HepG2 (cell line): ENCODE measurements around the gene PLRG1. TPM values are rescaled to one million over a fixed set of nuclear protein-coding genes. Genes with fewer than 3 reads are reported as not detected.

Source experiments
- ATAC-seq: fragments of 200-7000 bp; cut with Tn5 transposase; 3 replicates; pipeline ENCODE4 v1.9.1; 2020; ENCODE audit warnings: mild to moderate bottlenecking, moderate library complexity
- BruUV-seq: library from RNA; stranded (reverse); fragments of 400-500 nt; replicated peaks from 2 replicates; lab custom pipeline; 2021; lab: Mats Ljungman, UMichigan
- CTCF ChIA-PET: fragments of 300-600 bp; formaldehyde crosslinking; extraction: SDS; loops from one replicate; lab custom pipeline; 2021; ENCODE audit warnings: low total read pairs, inconsistent platforms, low intra/inter-chr PET ratio; lab: Yijun Ruan, JAX
- POLR2A ChIA-PET: fragments of 350-600 bp; sonication (Branson Sonifier 250); formaldehyde crosslinking; loops from one replicate; lab custom pipeline; 2020; ENCODE audit warnings: antibody characterized with exemption, inconsistent platforms; lab: Yijun Ruan, JAX
- DNase-seq: peaks from one replicate; pipeline ENCODE4 v3.0.0-alpha.2; 2015; ENCODE audit warnings: low spot score
- FAIRE-seq: peaks from 3 replicates; lab custom pipeline; 2011; peaks lifted over from hg19 to GRCh38; lab: Jason Lieb, UNC
- H2AFZ ChIP-seq: one replicate; pipeline ENCODE4 v1.6.1; 2011; ENCODE audit warnings: low read length, inconsistent platforms
- H3K27ac ChIP-seq: fragments of 300-600 bp; 3 replicates; pipeline ENCODE4 v1.8.0; 2011; ENCODE audit warnings: mixed run types, mild to moderate bottlenecking, mixed read lengths, low read length, inconsistent platforms; ENCODE audit not compliant: insufficient read depth; ENCODE audit errors: extremely low read length
- H3K27me3 ChIP-seq, 2 experiments: fragments of 200-600 bp in 1 of 2; 2 replicates in 1 of 2; 3 replicates in 1 of 2; pipeline versions ENCODE4 v1.6.0 to v1.8.0; 2011; ENCODE audit warnings: low read length in 2 of 2, mild to moderate bottlenecking in 2 of 2, moderate library complexity in 2 of 2, inconsistent platforms in 1 of 2; ENCODE audit not compliant: insufficient read depth in 2 of 2, control insufficient read depth in 1 of 2
- H3K36me3 ChIP-seq, 2 experiments: fragments of 200-600 bp in 1 of 2; replicated peaks in 1 of 2; 2 replicates in 1 of 2; 3 replicates in 1 of 2; pipeline versions ENCODE4 v1.5.1 to v1.8.0; 2011; ENCODE audit warnings: low read length in 2 of 2, inconsistent platforms in 1 of 2; ENCODE audit not compliant: insufficient read depth in 2 of 2, control insufficient read depth in 1 of 2
- H3K4me1 ChIP-seq: 2 replicates; pipeline ENCODE4 v1.5.1; 2012; ENCODE audit warnings: low read length, inconsistent platforms; ENCODE audit not compliant: insufficient read depth
- H3K4me2 ChIP-seq: 2 replicates; pipeline ENCODE4 v1.6.0; 2011; ENCODE audit warnings: low read depth, low read length, inconsistent platforms
- H3K4me3 ChIP-seq, 3 experiments: fragments of 200-600 bp in 1 of 3; sonication (generic), shearing (Covaris generic) in 1 of 3; replicated peaks in 1 of 3; 2 replicates each; pipeline ENCODE4 v1.5.1; 2011 to 2016; ENCODE audit warnings: low read length in 3 of 3, inconsistent platforms in 2 of 3, low read depth in 2 of 3, mild to moderate bottlenecking in 2 of 3, control low read depth in 1 of 3, mixed read lengths in 1 of 3; ENCODE audit not compliant: insufficient read depth in 1 of 3
- H3K79me2 ChIP-seq: one replicate; pipeline ENCODE4 v1.6.1; 2011; ENCODE audit warnings: low read length, inconsistent platforms; ENCODE audit not compliant: insufficient read depth
- H3K9ac ChIP-seq: 2 replicates; pipeline ENCODE4 v1.6.0; 2011; ENCODE audit warnings: mild to moderate bottlenecking, low read depth, low read length, inconsistent platforms; ENCODE audit not compliant: insufficient read depth
- H3K9me3 ChIP-seq: 2 replicates; pipeline ENCODE4 v1.5.1; 2012; ENCODE audit warnings: mild to moderate bottlenecking, low read length
- H4K20me1 ChIP-seq: 2 replicates; pipeline ENCODE4 v1.6.0; 2011; ENCODE audit warnings: inconsistent platforms, mild to moderate bottlenecking, low read length, moderate library complexity; ENCODE audit not compliant: insufficient read depth
- AHR ChIP-seq: IDR thresholded peaks from 2 replicates; pipeline ENCODE4 v1.6.1; 2018; ENCODE audit warnings: missing genetic modification reagents, missing compliant biosample characterization
- GATAD2A ChIP-seq: IDR thresholded peaks from 2 replicates; pipeline ENCODE4 v1.6.1; 2016
- HNRNPUL1 ChIP-seq: fragments of 200-400 bp; formaldehyde crosslinking; IDR thresholded peaks from 2 replicates; pipeline ENCODE4 v1.6.1; 2017; ENCODE audit warnings: low read depth, mild to moderate bottlenecking, low read length, moderate library complexity
- KAT2B ChIP-seq: fragments of 150-350 bp; IDR thresholded peaks from 2 replicates; pipeline ENCODE4 v1.6.1; 2014; ENCODE audit warnings: low read depth, low read length, borderline replicate concordance
- PHF5A ChIP-seq: IDR thresholded peaks from one replicate; pipeline ENCODE4 v1.6.1; 2018; ENCODE audit warnings: low read depth, missing genetic modification reagents; ENCODE audit not compliant: unreplicated experiment
- POLR2A ChIP-seq, 2 experiments: IDR thresholded peaks; 2 replicates each; pipeline ENCODE4 v1.6.1; 2011; ENCODE audit warnings: low read depth in 2 of 2, low read length in 2 of 2, mild to moderate bottlenecking in 1 of 2, moderate library complexity in 1 of 2; ENCODE audit not compliant: insufficient read depth in 1 of 2
- RELA ChIP-seq: sonication (generic); formaldehyde crosslinking; IDR thresholded peaks from 2 replicates; pipeline ENCODE4 v1.4.0; 2020; ENCODE audit warnings: missing genetic modification reagents
- SMARCC2 ChIP-seq: fragments of 450-650 bp; IDR thresholded peaks from 2 replicates; pipeline ENCODE4 v1.6.1; 2017; ENCODE audit warnings: antibody characterized with exemption, mild to moderate bottlenecking
- TEF ChIP-seq: sonication (generic); formaldehyde crosslinking; IDR thresholded peaks from 2 replicates; pipeline ENCODE4 v1.5.0; 2020; ENCODE audit warnings: missing genetic modification reagents
- XRCC5 ChIP-seq: fragments of 200-400 bp; formaldehyde crosslinking; optimal IDR thresholded peaks from 2 replicates; pipeline ENCODE3; 2017; ENCODE audit warnings: mild to moderate bottlenecking, low read length
- ZBTB21 ChIP-seq: sonication (generic); formaldehyde crosslinking; IDR thresholded peaks from 2 replicates; pipeline ENCODE4 v1.4.0; 2020; ENCODE audit warnings: missing genetic modification reagents
- ZFX ChIP-seq: sonication (generic); formaldehyde crosslinking; IDR thresholded peaks from 2 replicates; pipeline ENCODE4 v1.4.0; 2020; ENCODE audit warnings: mild to moderate bottlenecking, low read depth, missing genetic modification reagents, moderate library complexity
- ZZZ3 ChIP-seq: sonication (generic); formaldehyde crosslinking; IDR thresholded peaks from 2 replicates; pipeline ENCODE4 v1.4.0; 2020; ENCODE audit warnings: missing genetic modification reagents, mild to moderate bottlenecking, borderline replicate concordance
- WGBS: methylation state at CpG from one replicate; pipeline ENCODE4 v1.1.6; 2017; ENCODE audit warnings: low lambda C conversion rate; 5-methylcytosine and 5-hydroxymethylcytosine counted together
- in situ Hi-C: cut with HindIII; loops from 2 replicates; pipeline ENCODE4 v1.10.0; 2017; ENCODE audit warnings: low pct_unique_long_range_greater_than_20kb; ENCODE audit not compliant: extremely low pct_ligation_motif_present
- intact Hi-C: fragments of 100-400 bp; cut with micrococcal nuclease; formaldehyde crosslinking; loops from one replicate; pipeline ENCODE4 v1.10.0; 2022; ENCODE audit not compliant: unreplicated experiment
- polyA plus RNA-seq, 8 experiments: library from polyadenylated mRNA; depleted of rRNA in 3 of 8; stranded (reverse) in 7 of 8; unstranded in 1 of 8; fragments of >200 nt; fragmentation: Illumina TruSeq in 4 of 8; extraction: Trizol in 4 of 8; gene quantifications; 2 replicates each; pipeline versions ENCODE4 v1.2.1 to v1.2.3, GENCODE V29; 2011 to 2016; ENCODE audit warnings: low read depth in 4 of 8, missing spikeins in 1 of 8, mixed read lengths in 1 of 8; ENCODE audit not compliant: insufficient read depth in 1 of 8
- total RNA-seq, 5 experiments: library from RNA; depleted of rRNA; stranded (reverse); fragments of >200 nt; fragmentation: Illumina TruSeq; extraction: Trizol; gene quantifications; 2 replicates each; pipeline ENCODE4 v1.2.3, GENCODE V29; 2016; ENCODE audit warnings: low read depth in 1 of 5
- TF ChIP-seq, protein P1 (sequence below): sonication (generic); formaldehyde crosslinking; IDR thresholded peaks from 2 replicates; pipeline ENCODE4 v1.8.0; 2022; ENCODE audit warnings: mild to moderate bottlenecking, missing genetic modification reagents, borderline replicate concordance
- TF ChIP-seq, protein P2 (sequence below): sonication (generic); formaldehyde crosslinking; IDR thresholded peaks from 2 replicates; pipeline ENCODE4 v1.4.0; 2020; ENCODE audit warnings: missing genetic modification reagents, borderline replicate concordance
- TF ChIP-seq, protein P3 (sequence below): sonication (generic); formaldehyde crosslinking; IDR thresholded peaks from 2 replicates; pipeline ENCODE4 v1.4.0; 2020; ENCODE audit warnings: mild to moderate bottlenecking, missing genetic modification reagents

PLRG1 gene
- total and polyA plus RNA-seq, 2 of the 13 experiments (the other 11 are each of a cell fraction or from before 2014, with no cell fraction given) = 77.3 to 110 TPM

- CTCF ChIA-PET = no interaction called here
- peak; percentile 99 for DNase-seq
- peaks cover 26% of the 10 kb centered on the region for H3K79me2 ChIP-seq
- TF ChIP-seq XRCC5 (no peak), POLR2A (IDR thresholded peaks at IDR 0.05; ENCODE audit: insufficient read depth in 1 of 2, low read depth in 2 of 2, low read length in 2 of 2) (peak; percentile 82 to 88), HNRNPUL1 (peak; percentile 90), AHR (CRISPR knock-in tag) (no peak), KAT2B (no peak), RELA (CRISPR knock-in tag) (no peak), GATAD2A (CRISPR knock-in tag) (peak; percentile 98), TEF (peak; percentile 59), PHF5A (CRISPR knock-in tag) (peak; percentile 53), ZZZ3 (no peak), ZBTB21 (CRISPR knock-in tag) (peak; percentile 74), SMARCC2 (no peak), ZFX (CRISPR knock-in tag) (0 out of 2 replicates have a peak, but pooled peaks have one; percentile 36)
- TF ChIP-seq, protein P1, sequence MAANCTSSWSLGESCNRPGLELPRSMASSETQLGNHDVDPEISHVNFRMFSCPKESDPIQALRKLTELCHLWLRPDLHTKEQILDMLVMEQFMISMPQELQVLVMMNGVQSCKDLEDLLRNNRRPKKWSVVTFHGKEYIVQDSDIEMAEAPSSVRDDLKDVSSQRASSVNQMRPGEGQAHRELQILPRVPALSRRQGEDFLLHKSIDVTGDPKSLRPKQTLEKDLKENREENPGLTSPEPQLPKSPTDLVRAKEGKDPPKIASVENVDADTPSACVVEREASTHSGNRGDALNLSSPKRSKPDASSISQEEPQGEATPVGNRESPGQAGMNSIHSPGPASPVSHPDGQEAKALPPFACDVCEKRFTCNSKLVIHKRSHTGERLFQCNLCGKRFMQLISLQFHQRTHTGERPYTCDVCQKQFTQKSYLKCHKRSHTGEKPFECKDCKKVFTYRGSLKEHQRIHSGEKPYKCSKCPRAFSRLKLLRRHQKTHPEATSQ (CRISPR knock-in tag) = no peak; the same call in 1 of the 2 replicates
- TF ChIP-seq, protein P2, sequence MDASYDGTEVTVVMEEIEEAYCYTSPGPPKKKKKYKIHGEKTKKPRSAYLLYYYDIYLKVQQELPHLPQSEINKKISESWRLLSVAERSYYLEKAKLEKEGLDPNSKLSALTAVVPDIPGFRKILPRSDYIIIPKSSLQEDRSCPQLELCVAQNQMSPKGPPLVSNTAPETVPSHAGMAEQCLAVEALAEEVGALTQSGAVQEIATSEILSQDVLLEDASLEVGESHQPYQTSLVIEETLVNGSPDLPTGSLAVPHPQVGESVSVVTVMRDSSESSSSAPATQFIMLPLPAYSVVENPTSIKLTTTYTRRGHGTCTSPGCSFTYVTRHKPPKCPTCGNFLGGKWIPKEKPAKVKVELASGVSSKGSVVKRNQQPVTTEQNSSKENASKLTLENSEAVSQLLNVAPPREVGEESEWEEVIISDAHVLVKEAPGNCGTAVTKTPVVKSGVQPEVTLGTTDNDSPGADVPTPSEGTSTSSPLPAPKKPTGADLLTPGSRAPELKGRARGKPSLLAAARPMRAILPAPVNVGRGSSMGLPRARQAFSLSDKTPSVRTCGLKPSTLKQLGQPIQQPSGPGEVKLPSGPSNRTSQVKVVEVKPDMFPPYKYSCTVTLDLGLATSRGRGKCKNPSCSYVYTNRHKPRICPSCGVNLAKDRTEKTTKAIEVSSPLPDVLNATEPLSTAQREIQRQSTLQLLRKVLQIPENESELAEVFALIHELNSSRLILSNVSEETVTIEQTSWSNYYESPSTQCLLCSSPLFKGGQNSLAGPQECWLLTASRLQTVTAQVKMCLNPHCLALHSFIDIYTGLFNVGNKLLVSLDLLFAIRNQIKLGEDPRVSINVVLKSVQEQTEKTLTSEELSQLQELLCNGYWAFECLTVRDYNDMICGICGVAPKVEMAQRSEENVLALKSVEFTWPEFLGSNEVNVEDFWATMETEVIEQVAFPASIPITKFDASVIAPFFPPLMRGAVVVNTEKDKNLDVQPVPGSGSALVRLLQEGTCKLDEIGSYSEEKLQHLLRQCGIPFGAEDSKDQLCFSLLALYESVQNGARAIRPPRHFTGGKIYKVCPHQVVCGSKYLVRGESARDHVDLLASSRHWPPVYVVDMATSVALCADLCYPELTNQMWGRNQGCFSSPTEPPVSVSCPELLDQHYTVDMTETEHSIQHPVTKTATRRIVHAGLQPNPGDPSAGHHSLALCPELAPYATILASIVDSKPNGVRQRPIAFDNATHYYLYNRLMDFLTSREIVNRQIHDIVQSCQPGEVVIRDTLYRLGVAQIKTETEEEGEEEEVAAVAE = peak; percentile 89
- TF ChIP-seq, protein P3, sequence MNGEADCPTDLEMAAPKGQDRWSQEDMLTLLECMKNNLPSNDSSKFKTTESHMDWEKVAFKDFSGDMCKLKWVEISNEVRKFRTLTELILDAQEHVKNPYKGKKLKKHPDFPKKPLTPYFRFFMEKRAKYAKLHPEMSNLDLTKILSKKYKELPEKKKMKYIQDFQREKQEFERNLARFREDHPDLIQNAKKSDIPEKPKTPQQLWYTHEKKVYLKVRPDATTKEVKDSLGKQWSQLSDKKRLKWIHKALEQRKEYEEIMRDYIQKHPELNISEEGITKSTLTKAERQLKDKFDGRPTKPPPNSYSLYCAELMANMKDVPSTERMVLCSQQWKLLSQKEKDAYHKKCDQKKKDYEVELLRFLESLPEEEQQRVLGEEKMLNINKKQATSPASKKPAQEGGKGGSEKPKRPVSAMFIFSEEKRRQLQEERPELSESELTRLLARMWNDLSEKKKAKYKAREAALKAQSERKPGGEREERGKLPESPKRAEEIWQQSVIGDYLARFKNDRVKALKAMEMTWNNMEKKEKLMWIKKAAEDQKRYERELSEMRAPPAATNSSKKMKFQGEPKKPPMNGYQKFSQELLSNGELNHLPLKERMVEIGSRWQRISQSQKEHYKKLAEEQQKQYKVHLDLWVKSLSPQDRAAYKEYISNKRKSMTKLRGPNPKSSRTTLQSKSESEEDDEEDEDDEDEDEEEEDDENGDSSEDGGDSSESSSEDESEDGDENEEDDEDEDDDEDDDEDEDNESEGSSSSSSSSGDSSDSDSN = peak; percentile 52
Observed at GRCh38 chr4:154590329-154591006, 40.3 kb upstream of the PLRG1 start, which contains the start of gene FGA. FGA (minus strand) TSS chr4:154590742; CDS start chr4:154590687, 55 bp downstream.

More at GRCh38 chr4:154590329-154591006, 40.3 kb upstream of the PLRG1 start, which contains the start of gene FGA:
- peak within 1 kb of the TSS; percentile 62 to 72 (median 68) for H3K4me3 ChIP-seq
- 0% methylated on average over 3 of the region's 3 CpGs for WGBS
- peak within 1 kb of the TSS; percentile 90 for H3K4me2 ChIP-seq
- FAIRE-seq (peak; percentile 95), ATAC-seq (peak; percentile 98)
- H4K20me1 ChIP-seq = no peaks in the 10 kb centered on the region
- in situ Hi-C loops (no loop called here), intact Hi-C loops (loop anchor here (1.0 to 2.0 kb wide), 4 partner anchors 8 to 30 kb away; no protein-coding TSS in a partner anchor)
- no peaks in the 10 kb centered on the region for H3K9me3 ChIP-seq
- no TSS peak for BruUV-seq
- H3K4me1 ChIP-seq = peaks cover 96% of the 10 kb centered on the region
- H3K27ac ChIP-seq = peak within 1 kb of the TSS; percentile 74
- H3K27me3 ChIP-seq = no peaks in the 10 kb centered on the region
- POLR2A ChIA-PET = interaction anchor here (0.8 to 16.0 kb wide), 11 partner anchors 8 to 31 kb away, joined by 3 to 468 read pairs (median 15); partner anchors contain the start of genes FGB and FGG
- H2AFZ ChIP-seq = no peak within 1 kb of the TSS
- H3K9ac ChIP-seq = peak within 1 kb of the TSS; percentile 63; the same call in 1 of the 2 replicates
- H3K36me3 ChIP-seq = peaks cover 3 to 26% of the 10 kb centered on the region in 2 experiments
